ENCODE data around the gene FSD1.
A peak's percentile ranks its signal among the peaks of the same experiment; 100 is the strongest.

- no peak for TF ChIP-seq EZH2 (IDR thresholded peaks at IDR 0.05; ENCODE audit: borderline replicate concordance, insufficient read depth, low read length, poor library complexity, severe bottlenecking)
- peak; percentile 64 for TF ChIP-seq POLR2AphosphoS5 (IDR thresholded peaks at IDR 0.05)
Measured at GRCh38 chr19:4304538-4305256, at the start of gene FSD1.
